Right lung (tissue), 5 donors: ENCODE data around the gene USP26. TPM values are rescaled to one million over a fixed set of nuclear protein-coding genes. Genes with fewer than 3 reads are reported as not detected.
A peak's percentile ranks its signal among the peaks of the same experiment; 100 is the strongest.
"Not testable (repeated sequence)": the region's sequence is repeated elsewhere in the genome, so short reads cannot be mapped to it uniquely, and the experiment has no call there.

Experiments used
- DNase-seq, 2 donors: peaks; one replicate each; pipeline ENCODE4 v3.0.0-alpha.2; 2013
- polyA plus RNA-seq, 5 donors: library from polyadenylated mRNA; unstranded; fragments of 120-200 nt; gene quantifications; one replicate each; pipeline versions ENCODE4 v1.2.1 to v1.2.3, GENCODE V29; 2013; ENCODE audit warnings: inconsistent platforms in 1 of 5, low replicate concordance in 1 of 5; ENCODE audit not compliant: insufficient read length in 5 of 5, insufficient read depth in 1 of 5

USP26 gene
- polyA plus RNA-seq, 5 donors, result not detected

DNA sequence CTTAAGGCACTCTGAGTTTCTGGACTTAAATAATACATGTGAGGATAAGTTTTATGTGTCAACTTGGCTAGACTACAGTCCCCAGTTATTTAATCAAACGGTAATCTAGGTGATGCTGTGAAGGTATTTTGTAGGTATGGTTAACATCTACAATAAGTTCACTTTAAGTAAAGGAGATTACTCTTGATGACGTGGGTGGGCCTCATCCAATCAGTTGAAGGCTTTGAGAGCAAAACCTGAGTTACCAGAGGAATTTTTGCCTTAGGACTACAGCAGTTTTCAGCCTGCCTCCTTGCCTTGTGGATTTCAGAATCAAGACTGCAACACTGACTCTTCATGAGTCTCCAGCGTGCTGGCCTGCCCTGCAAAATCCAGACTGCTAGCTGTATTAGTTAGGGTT is 78.7 kb downstream of the USP26 start:
- no peak for DNase-seq

DNA sequence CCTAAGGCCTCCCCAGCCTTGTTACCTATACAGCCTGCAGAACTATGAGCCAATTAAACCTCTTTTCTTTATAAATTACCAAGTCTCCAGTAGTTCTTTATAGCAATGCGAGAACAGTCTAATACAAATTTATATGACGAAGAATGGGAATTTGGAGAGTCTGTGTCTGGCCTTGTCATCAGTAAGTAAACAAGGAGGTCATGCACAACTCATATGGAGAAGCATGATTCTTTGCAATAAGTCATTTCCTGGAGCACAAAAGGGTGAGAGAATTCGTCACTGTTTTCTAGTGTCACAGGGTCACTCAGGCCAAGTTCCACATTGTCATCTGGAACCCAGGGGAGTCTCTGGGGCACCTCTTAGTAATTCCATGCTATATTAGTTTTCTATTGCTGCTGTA is 89.5 kb downstream of the USP26 start:
- no peak for DNase-seq

DNA sequence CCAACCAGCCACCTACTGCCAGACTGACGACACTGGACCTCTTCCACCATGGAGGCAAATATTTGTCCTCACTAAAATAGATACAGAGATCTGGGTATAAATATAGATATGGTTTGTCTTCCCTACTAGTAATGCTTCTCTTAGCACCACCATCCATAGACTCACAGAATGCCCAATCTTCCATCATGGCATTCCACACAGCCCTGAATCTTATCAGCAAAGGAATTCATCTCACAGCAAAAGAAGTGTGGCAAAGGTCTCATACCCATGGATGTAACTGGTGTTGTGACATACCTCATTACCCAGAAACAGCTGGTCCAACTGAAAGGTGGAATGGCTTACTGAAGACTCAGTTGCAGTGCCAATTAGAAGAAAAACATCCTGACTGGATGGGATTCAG is 91.3 kb downstream of the USP26 start:
- no peak for DNase-seq

DNA sequence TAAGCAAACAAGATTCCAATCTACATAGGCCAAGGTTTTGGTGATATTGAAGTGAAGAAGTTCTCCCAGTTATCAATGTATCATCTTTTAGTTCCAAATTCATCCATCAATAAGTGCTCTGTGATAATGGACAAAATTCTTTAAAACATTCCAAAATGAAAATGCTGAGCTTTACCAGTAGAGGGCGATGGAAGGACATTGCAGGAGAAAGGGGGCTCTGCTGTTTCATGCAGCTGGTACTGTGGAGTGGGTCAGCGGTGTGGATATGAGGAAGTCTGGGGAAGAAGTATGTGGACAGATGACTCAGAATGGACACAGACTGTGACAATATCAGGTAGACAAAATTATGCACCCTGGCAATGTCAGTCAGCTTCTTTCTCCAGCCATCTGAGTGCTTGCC is 91.9 kb downstream of the USP26 start:
- peak in 1 of 2 donors; percentile 6 for DNase-seq

DNA sequence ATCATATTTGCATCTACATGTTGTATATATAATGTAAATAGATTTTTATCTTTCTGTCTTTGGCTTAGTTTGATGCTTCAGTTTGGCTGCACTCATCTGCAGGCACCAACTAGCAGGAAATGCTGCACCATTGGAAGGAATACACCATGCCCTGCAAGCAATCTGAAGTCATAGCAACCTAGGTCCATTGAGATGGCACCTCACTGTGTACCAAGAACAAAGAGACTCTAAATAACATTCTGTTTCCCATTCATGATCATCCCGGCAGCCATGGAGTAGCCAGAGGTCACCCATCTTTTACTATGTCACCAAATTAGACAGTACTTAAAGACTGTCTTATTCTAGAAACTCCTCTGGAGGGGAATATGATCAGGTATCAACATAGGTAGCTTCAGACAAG is 97.7 kb downstream of the USP26 start:
- no peak for DNase-seq

DNA sequence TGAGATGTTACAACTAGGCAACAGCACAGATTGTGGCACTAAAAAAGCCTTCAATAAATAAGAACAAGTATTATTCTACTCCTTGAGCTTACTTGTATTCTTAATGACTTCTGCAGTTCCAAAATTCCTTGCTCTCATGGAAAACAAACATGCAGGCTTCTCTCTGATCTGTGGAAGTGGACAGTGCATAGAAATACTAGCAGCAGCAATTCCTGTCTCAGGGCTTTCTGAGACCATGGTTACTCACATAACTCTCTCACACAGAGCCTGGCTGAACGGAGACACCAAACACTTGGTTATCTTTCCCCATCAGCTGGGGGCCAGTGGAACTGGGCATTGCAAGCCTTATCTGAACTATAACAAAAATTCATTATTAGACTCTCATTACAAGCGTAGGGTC is 106.1 kb downstream of the USP26 start:
- DNase-seq, result no peak

DNA sequence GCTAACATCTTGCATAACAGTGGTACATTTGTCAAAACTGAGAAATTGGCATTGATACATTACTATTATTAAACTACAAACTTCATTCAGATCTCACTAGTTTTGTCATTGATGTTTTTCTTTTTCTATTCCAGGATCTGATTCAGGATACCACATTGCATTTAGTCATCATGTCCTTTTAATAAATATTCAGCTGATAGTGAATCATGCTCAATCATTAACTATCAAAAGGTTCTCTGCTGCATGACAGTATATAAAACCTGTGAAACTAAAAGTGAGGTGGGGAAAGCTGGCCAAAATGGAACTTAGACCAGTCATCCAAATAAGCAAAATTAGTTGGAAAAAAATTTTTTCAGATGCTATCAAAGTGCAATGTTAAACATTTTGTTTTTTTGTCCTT is 110.4 kb downstream of the USP26 start:
- no peak for DNase-seq

DNA sequence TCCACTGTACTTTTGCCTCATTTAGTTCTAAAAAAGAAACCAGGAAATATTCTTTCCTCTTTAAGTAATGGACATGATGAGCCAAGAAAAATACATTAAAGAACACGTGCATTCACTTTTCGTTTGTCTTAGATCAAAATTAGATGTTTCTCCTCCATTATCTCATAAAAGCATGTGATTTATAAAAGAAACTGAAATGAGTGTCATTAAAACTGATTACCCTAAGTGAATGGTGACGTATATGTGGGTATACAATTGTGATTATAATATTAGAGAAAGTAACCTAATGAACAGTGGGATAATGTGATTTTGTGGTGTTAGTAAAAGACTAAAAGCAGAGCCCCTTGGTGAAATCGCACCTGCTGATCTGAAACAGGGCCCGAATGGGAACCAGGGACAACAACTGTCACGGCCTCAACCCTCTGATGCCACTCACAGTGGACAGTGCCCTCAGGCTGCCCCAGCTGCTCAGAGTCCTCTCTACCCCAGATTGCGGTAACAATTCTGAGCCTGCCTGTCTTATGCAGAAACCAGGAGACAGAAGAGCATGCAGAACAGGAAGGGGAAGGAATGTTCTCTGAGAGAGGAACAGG is 112.8 kb downstream of the USP26 start:
- no peak for DNase-seq

DNA sequence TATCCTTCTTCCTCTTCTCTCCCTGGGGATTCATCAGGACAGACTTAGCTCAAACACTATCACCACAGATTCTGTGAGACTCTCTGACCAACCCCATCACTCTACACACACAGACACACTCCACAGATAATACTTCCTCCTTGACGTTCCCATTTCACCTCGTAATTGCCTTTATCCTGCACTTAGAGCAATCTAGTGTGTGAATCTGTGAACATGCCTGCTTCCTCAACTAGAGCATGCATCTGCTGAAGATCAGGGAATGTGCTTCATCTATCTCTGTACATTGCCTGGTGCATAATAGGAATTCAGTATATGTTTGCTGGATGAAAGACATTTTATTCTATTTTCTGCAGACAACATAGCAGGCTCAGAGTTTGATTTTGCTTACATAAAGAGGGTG is 113.4 kb downstream of the USP26 start:
- no peak for DNase-seq

DNA sequence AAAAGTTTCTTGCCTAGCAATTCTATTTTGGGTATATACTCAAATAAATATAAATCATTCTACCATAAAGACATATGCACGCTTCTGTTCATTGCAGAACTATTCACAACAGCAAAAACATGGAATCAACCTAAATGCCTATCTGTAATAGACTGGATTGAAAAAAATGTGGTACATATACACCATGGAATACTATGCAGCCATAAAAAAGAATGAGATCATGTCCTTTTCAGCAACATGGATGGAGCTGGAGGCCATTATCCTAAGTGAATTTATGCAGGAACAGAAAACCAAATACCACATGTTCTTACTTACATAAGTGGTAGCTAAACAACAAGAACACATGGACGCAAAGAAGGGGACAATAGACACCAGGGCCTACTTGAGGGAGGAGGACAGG is 116.9 kb downstream of the USP26 start:
- not testable (repeated sequence) for DNase-seq

Other genes with a start within 250 kb of the USP26 start
- 10 to 100 TPM; 10.9 to 22.8 (median 17.8) TPM for gene HS6ST2, start 138.5 kb downstream of the USP26 start, polyA plus RNA-seq
- not detected for gene TFDP3, start 121.2 kb upstream of the USP26 start, polyA plus RNA-seq